Measurements from ENCODE around the gene SMOC1. TPM values are rescaled to one million over a fixed set of nuclear protein-coding genes. Genes with fewer than 3 reads are reported as not detected.

SMOC1 gene
- total RNA-seq, 1 experiment from 2014 or later: 0.46 TPM

DNA sequence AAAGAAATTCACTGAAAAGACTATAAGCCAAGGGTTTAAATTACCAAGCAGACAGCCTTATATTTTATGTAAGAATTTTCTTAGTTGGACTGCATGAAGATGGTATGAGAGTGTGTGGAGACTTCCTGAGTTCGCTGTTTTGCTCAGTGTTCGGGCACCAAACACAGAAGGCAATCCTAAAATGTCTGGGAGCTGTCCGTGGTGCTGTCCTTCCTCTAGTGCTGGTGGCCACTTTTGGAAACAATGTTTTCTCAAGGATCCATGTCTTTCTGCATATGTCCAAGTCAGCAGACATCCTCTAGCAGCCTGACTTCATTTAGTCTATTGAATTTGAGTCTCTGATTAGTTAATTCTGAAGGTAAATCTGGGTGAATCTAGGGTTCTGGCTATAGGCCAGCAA, 173.8 kb downstream of the SMOC1 start:
- Histone ChIP-seq H3K4me3 (ENCODE audit: low read depth in 2 of 2, low read length in 2 of 2) (no peak overlapping the region), H3K27me3 (ENCODE audit: control insufficient read depth, insufficient read depth, low read length) (no peaks in the 10 kb centered on the region; the same call in 1 of the 2 replicates), H3K36me3 (ENCODE audit: control insufficient read depth, insufficient read depth, low read length) (no peaks in the 10 kb centered on the region), H3K4me1 (ENCODE audit: control insufficient read depth, insufficient read depth, low read length) (no peaks in the 10 kb centered on the region), H3K27ac (ENCODE audit: low read length) (no peak overlapping the region), H3K9me3 (ENCODE audit: control insufficient read depth, insufficient read depth, low read depth, low read length) (no peaks in the 10 kb centered on the region)
- in situ Hi-C loops (cut with HindIII; ENCODE audit: low pct_unique_long_range_greater_than_20kb, low sequenced_read_pairs) (no loop called here), intact Hi-C loops (cut with micrococcal nuclease; ENCODE audit: unreplicated experiment) (no loop called here)
- ChIA-PET POLR2A (no interaction called here), CTCF (no interaction called here)
- TF ChIP-seq SIN3A (IDR thresholded peaks at IDR 0.05; ENCODE audit: borderline replicate concordance, insufficient read depth, low read depth, low read length) (no peak), REST (IDR thresholded peaks at IDR 0.05; ENCODE audit: insufficient read depth in 1 of 2, low read depth in 2 of 2, low read length in 1 of 2) (peak; percentile 85 to 88)
- DNase-seq (ENCODE audit: low read depth, low spot score) (no peak), ATAC-seq (no peak)
- BruUV-seq (replicated peaks): no TSS peak

GRCh38 chr14:70057519-70058136, 178.4 kb downstream of the SMOC1 start:
- Histone ChIP-seq H3K4me1 (ENCODE audit: control insufficient read depth, insufficient read depth, low read length) (no peaks in the 10 kb centered on the region), H3K27ac (ENCODE audit: low read length) (no peak overlapping the region), H3K4me3 (ENCODE audit: low read depth in 2 of 2, low read length in 2 of 2) (no peak overlapping the region), H3K36me3 (ENCODE audit: control insufficient read depth, insufficient read depth, low read length) (no peaks in the 10 kb centered on the region), H3K9me3 (ENCODE audit: control insufficient read depth, insufficient read depth, low read depth, low read length) (no peaks in the 10 kb centered on the region), H3K27me3 (ENCODE audit: control insufficient read depth, insufficient read depth, low read length) (no peaks in the 10 kb centered on the region; the same call in 1 of the 2 replicates)
- DNase-seq (ENCODE audit: low read depth, low spot score) (no peak), ATAC-seq (no peak)
- no peak for TF ChIP-seq REST (IDR thresholded peaks at IDR 0.05; ENCODE audit: insufficient read depth in 1 of 2, low read depth in 2 of 2, low read length in 1 of 2)
- no peak for TF ChIP-seq SIN3A (IDR thresholded peaks at IDR 0.05; ENCODE audit: borderline replicate concordance, insufficient read depth, low read depth, low read length)
- TF ChIP-seq, protein P1, sequence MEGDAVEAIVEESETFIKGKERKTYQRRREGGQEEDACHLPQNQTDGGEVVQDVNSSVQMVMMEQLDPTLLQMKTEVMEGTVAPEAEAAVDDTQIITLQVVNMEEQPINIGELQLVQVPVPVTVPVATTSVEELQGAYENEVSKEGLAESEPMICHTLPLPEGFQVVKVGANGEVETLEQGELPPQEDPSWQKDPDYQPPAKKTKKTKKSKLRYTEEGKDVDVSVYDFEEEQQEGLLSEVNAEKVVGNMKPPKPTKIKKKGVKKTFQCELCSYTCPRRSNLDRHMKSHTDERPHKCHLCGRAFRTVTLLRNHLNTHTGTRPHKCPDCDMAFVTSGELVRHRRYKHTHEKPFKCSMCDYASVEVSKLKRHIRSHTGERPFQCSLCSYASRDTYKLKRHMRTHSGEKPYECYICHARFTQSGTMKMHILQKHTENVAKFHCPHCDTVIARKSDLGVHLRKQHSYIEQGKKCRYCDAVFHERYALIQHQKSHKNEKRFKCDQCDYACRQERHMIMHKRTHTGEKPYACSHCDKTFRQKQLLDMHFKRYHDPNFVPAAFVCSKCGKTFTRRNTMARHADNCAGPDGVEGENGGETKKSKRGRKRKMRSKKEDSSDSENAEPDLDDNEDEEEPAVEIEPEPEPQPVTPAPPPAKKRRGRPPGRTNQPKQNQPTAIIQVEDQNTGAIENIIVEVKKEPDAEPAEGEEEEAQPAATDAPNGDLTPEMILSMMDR (IDR thresholded peaks at IDR 0.05): no peak
- TF ChIP-seq POLR2AphosphoS5 (IDR thresholded peaks at IDR 0.05; ENCODE audit: low read depth, low read length): no peak
- no peak for TF ChIP-seq TCF7L2 (IDR thresholded peaks at IDR 0.05; ENCODE audit: low read depth, low read length)
- BruUV-seq (replicated peaks): no TSS peak
- ChIA-PET POLR2A (no interaction called here), CTCF (no interaction called here)
- intact Hi-C loops (cut with micrococcal nuclease; ENCODE audit: unreplicated experiment) (no loop called here), in situ Hi-C loops (cut with HindIII; ENCODE audit: low pct_unique_long_range_greater_than_20kb, low sequenced_read_pairs) (no loop called here)

All from Panc1 (cell line).